ENCODE data around the gene SVBP.

- TF ChIP-seq CTCF (IDR thresholded peaks at IDR 0.05; ENCODE audit: low read length) (no peak), EZH2 (optimal IDR thresholded peaks at IDR 0.05; ENCODE audit: low read depth, low read length) (no peak), EZH2phosphoT487 (IDR thresholded peaks at IDR 0.05; ENCODE audit: low read length) (no peak)
Observed at GRCh38 chr1:42815941-42816584, 1.1 kb downstream of the SVBP start.

Data from MM.1S (cell line).